ENCODE results near the gene NTSR1.

The NTSR1 gene

DNA sequence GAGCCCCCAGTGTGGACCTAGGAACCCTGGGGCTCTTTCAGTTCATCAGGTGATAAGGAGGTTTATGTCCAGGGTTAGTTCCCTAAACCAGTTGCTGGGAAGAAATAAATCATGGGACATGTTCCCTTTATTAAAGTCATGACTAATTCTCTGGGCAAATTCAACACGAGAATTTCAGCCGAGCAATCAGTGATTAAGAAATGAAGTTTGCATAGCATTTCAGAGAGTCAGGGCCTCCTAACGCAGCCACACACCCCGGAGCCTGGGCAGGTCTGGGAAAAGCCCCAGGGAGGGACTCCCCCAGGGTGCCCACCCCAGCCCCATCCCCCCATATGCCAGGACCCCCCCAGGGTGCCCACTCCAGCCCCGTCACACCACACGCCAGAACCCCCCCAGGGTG lies 46.2 kb upstream of the NTSR1 start:
- H4K5ac ChIP-seq (ENCODE audit: low read length), result no peak overlapping the region
- DNase-seq, result no peak
- no peak overlapping the region for H2BK120ac ChIP-seq (ENCODE audit: low read depth, low read length)
- no peak overlapping the region for H3K27ac ChIP-seq (ENCODE audit: low read depth, low read length)
- H3K4me2 ChIP-seq (ENCODE audit: low read length), result no peak overlapping the region
- H4K8ac ChIP-seq (ENCODE audit: low read depth, low read length), result no peak overlapping the region
- no peak overlapping the region for H3K23ac ChIP-seq (ENCODE audit: low read length)
- no peak overlapping the region for H3K56ac ChIP-seq (ENCODE audit: low read length)
- H3K18ac ChIP-seq (ENCODE audit: low read length), result no peak overlapping the region
- H3K36me3 ChIP-seq (ENCODE audit: control insufficient read depth, insufficient read depth, low read length), result no peaks in the 10 kb centered on the region
- H3K79me2 ChIP-seq (ENCODE audit: control insufficient read depth, insufficient read depth, low read length), result no peaks in the 10 kb centered on the region
- H2BK5ac ChIP-seq (ENCODE audit: low read length), result no peak overlapping the region
- no peak overlapping the region for H3K4ac ChIP-seq (ENCODE audit: low read depth, low read length)
- no peaks in the 10 kb centered on the region for H3K27me3 ChIP-seq (ENCODE audit: insufficient read depth, low read length, poor library complexity)
- H3K79me1 ChIP-seq (ENCODE audit: low read length), result no peaks in the 10 kb centered on the region
- no peak overlapping the region for H2BK15ac ChIP-seq (replicated peaks; ENCODE audit: low read depth)
- no peaks in the 10 kb centered on the region for H3K4me1 ChIP-seq (ENCODE audit: control insufficient read depth, low read depth, low read length)
- no CpG with 5 or more reads among the region's 6 CpGs for WGBS (ENCODE audit: extremely low coverage, insufficient coverage, low lambda C conversion rate)
- H3K9ac ChIP-seq (ENCODE audit: low read length), result no peak overlapping the region
- no peak overlapping the region for H2AK5ac ChIP-seq (ENCODE audit: low read length)
- H3K4me3 ChIP-seq (ENCODE audit: low read length), result no peak overlapping the region

DNA sequence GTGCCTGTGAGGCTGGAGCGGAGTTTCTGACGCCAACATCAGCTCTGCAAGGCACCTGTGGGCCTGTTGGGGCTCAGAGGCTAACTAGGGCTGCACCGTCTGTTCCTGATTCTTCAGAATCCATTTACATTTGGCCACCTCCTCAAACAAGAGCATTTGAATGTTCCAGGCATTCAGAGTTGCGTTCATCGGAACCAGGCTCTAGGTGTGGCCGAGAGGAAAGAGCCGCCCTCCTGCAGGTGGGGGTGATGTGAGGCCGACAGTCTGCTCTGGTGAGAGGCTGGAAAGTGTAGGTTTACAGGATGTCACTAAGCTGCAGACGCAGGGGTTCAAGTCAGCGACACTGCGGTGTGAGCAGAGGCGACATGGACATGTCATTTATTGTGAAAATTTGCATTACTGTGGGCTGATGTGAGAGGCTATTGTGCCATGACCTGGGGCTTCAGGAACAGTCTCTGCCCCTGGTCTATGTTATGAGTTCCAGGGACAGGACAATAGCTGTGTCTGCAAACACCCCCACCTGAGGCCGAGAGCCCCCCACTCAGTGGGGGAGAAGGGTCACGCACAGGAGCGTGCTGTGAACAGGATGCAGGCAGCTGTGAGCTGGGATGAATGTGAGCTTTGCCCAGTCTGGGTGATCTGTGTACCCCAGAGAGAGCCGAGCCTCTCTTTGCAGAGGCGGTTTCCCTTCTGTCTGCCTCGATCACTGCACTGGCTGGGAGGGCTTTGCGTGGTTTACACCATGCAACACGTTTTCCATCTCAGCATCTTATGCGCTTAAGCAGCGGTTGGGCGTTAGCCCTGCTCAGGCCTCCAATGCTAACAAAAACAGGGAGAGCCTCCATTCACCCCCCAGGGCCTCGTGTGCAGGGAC lies 45.3 kb upstream of the NTSR1 start:
- Histone ChIP-seq H2BK120ac (ENCODE audit: low read depth, low read length) (no peak overlapping the region), H3K56ac (ENCODE audit: low read length) (peak overlapping the region; percentile 25), H2BK15ac (replicated peaks; ENCODE audit: low read depth) (no peak overlapping the region), H4K8ac (ENCODE audit: low read depth, low read length) (no peak overlapping the region), H3K4me3 (ENCODE audit: low read length) (no peak overlapping the region), H2BK5ac (ENCODE audit: low read length) (no peak overlapping the region), H3K27ac (ENCODE audit: low read depth, low read length) (no peak overlapping the region), H3K79me2 (ENCODE audit: control insufficient read depth, insufficient read depth, low read length) (no peaks in the 10 kb centered on the region), H3K4me2 (ENCODE audit: low read length) (no peak overlapping the region), H2AK5ac (ENCODE audit: low read length) (no peak overlapping the region), H3K18ac (ENCODE audit: low read length) (no peak overlapping the region), H3K36me3 (ENCODE audit: control insufficient read depth, insufficient read depth, low read length) (no peaks in the 10 kb centered on the region), H3K23ac (ENCODE audit: low read length) (no peak overlapping the region), H3K27me3 (ENCODE audit: insufficient read depth, low read length, poor library complexity) (no peaks in the 10 kb centered on the region), H3K4me1 (ENCODE audit: control insufficient read depth, low read depth, low read length) (no peaks in the 10 kb centered on the region), H4K5ac (ENCODE audit: low read length) (no peak overlapping the region), H3K79me1 (ENCODE audit: low read length) (no peaks in the 10 kb centered on the region), H3K4ac (ENCODE audit: low read depth, low read length) (no peak overlapping the region), H3K9ac (ENCODE audit: low read length) (no peak overlapping the region)
- no CpG with 5 or more reads among the region's 24 CpGs for WGBS (ENCODE audit: extremely low coverage, insufficient coverage, low lambda C conversion rate)
- peak; percentile 11 for DNase-seq

DNA sequence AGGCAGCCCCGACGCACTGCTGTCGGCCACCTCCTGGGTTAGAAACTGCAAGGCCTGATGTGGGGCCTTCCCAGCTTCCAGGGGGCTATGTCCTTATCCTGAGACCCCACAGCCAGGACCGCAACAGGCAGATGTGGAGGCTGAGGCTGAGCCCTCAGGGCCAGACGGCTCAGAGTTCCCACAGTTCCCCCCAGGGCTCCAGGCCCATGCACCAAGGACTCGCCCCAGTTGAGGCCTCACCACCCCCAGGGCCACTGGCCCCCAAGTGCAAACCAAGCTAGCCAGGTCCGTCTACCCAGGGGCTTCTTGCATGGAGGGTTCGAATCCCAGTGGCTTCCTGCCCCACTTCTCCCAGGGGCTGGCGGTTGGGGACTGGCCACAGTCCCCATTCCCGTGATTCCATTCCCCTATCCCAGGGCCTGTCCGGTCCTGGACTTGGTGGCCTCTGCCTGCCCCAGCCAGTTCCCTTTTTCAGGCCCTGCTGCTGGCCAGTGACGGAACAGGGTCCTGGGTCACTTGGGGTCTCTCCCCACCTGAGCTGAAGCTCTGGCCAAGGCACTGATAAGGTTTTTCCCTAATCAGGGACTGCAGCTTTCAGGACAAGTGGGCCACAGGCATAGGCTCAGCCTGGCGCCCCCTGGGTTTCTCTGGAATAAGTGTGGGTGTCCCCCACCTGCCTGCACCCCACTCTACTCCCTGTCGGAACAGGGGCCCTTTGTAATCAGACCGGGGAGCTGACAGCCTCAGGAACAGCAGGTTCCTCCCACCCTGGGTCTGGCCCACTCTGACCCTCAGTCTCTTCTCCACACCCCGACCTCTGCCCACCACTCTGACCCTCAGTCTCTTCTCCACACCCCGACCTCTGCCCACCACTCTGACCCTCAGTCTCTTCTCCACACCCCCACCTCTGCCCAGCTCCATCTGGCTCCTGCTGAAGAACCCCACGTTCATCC lies 44.3 kb upstream of the NTSR1 start:
- no peak overlapping the region for H2AK5ac ChIP-seq (ENCODE audit: low read length)
- no peaks in the 10 kb centered on the region for H3K4me1 ChIP-seq (ENCODE audit: control insufficient read depth, low read depth, low read length)
- H3K4ac ChIP-seq (ENCODE audit: low read depth, low read length), result no peak overlapping the region
- H3K27ac ChIP-seq (ENCODE audit: low read depth, low read length), result no peak overlapping the region
- DNase-seq, result no peak
- H3K4me3 ChIP-seq (ENCODE audit: low read length), result no peak overlapping the region
- H3K56ac ChIP-seq (ENCODE audit: low read length), result no peak overlapping the region
- no peak overlapping the region for H4K8ac ChIP-seq (ENCODE audit: low read depth, low read length)
- no peaks in the 10 kb centered on the region for H3K27me3 ChIP-seq (ENCODE audit: insufficient read depth, low read length, poor library complexity)
- H3K23ac ChIP-seq (ENCODE audit: low read length), result no peak overlapping the region
- WGBS (ENCODE audit: extremely low coverage, insufficient coverage, low lambda C conversion rate), result no CpG with 5 or more reads among the region's 18 CpGs
- no peak overlapping the region for H3K18ac ChIP-seq (ENCODE audit: low read length)
- H4K5ac ChIP-seq (ENCODE audit: low read length), result no peak overlapping the region
- H3K36me3 ChIP-seq (ENCODE audit: control insufficient read depth, insufficient read depth, low read length), result no peaks in the 10 kb centered on the region
- H2BK120ac ChIP-seq (ENCODE audit: low read depth, low read length), result no peak overlapping the region
- H3K9ac ChIP-seq (ENCODE audit: low read length), result no peak overlapping the region
- H2BK5ac ChIP-seq (ENCODE audit: low read length), result no peak overlapping the region
- H3K79me2 ChIP-seq (ENCODE audit: control insufficient read depth, insufficient read depth, low read length), result no peaks in the 10 kb centered on the region
- no peaks in the 10 kb centered on the region for H3K79me1 ChIP-seq (ENCODE audit: low read length)
- no peak overlapping the region for H2BK15ac ChIP-seq (replicated peaks; ENCODE audit: low read depth)
- H3K4me2 ChIP-seq (ENCODE audit: low read length), result no peak overlapping the region

DNA sequence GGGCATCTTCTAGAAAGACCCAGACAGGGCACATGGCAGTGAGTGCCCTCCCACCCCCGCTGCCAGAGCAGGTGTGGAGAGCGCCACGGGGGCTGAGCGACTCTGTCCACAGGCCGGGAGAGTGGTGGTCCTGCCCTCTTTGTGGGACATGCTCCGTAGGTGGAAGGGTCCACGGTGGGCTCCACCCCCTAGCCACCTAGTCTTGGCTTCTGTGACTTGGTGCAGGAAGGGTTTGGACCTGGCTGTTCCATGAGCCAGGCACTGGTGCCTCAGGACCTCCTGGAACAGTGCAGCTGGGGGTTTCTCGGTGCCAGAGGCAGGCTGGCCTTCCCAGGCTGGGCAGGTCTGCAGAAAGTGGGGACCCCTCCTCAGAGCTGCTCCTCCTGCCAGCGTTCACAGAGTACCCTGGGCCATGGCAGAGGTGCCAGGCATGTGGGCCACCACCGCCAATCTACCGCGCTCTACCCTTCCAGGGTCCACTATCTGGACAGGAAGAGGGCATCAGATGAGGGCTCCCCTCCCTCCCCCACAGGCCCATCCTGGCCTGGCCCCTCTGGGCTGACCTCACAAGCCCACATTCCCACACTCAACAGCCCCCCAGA lies 43.4 kb upstream of the NTSR1 start:
- Histone ChIP-seq H2BK5ac (ENCODE audit: low read length) (no peak overlapping the region), H3K79me1 (ENCODE audit: low read length) (no peaks in the 10 kb centered on the region), H2AK5ac (ENCODE audit: low read length) (no peak overlapping the region), H4K5ac (ENCODE audit: low read length) (no peak overlapping the region), H3K9ac (ENCODE audit: low read length) (no peak overlapping the region), H2BK120ac (ENCODE audit: low read depth, low read length) (no peak overlapping the region), H3K4me3 (ENCODE audit: low read length) (no peak overlapping the region), H3K18ac (ENCODE audit: low read length) (no peak overlapping the region), H3K23ac (ENCODE audit: low read length) (no peak overlapping the region), H4K8ac (ENCODE audit: low read depth, low read length) (no peak overlapping the region), H3K4me1 (ENCODE audit: control insufficient read depth, low read depth, low read length) (no peaks in the 10 kb centered on the region), H3K27me3 (ENCODE audit: insufficient read depth, low read length, poor library complexity) (no peaks in the 10 kb centered on the region), H3K27ac (ENCODE audit: low read depth, low read length) (no peak overlapping the region), H2BK15ac (replicated peaks; ENCODE audit: low read depth) (no peak overlapping the region), H3K79me2 (ENCODE audit: control insufficient read depth, insufficient read depth, low read length) (no peaks in the 10 kb centered on the region), H3K56ac (ENCODE audit: low read length) (no peak overlapping the region), H3K4me2 (ENCODE audit: low read length) (no peak overlapping the region), H3K36me3 (ENCODE audit: control insufficient read depth, insufficient read depth, low read length) (no peaks in the 10 kb centered on the region), H3K4ac (ENCODE audit: low read depth, low read length) (no peak overlapping the region)
- WGBS (ENCODE audit: extremely low coverage, insufficient coverage, low lambda C conversion rate), result no CpG with 5 or more reads among the region's 12 CpGs
- no peak for DNase-seq

DNA sequence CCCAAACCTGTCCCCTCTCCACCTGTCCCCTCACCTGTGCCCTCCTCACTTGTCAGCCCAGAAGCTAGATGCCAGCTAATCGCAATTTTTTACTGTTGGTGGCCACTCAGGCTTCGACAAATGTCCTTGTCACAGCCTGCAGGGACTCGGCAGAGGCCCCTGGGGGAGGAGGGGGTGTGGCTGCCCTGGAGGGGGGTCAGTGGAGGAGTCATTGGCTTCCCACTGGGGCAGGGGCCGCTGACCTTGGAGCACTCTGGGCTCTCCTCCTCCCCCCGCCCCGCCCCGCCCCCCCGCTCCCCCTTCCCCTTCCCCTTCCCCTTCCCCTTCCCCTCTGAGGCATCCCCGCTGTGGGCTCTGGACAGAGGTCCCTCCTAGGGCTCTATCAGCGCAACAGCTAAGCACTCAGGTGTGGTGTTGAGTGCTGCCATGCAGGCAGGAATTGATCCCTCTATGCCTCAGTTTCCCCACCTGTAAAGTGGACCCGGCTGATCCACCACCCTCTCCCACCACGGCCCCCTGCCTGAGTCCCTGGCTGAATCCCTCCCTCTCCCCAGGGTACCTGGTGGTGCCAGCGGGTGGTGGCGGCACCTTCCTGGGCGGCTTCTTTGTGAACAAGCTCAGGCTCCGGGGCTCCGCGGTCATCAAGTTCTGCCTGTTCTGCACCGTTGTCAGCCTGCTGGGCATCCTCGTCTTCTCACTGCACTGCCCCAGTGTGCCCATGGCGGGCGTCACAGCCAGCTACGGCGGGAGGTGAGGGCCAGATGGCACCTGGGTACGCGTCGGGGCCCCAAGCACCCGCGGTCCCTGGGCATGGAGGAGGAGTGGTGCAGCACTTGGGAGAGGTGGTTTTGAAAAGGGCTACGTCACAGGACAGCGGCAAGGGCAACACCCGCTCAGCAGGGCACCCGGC lies 42.6 kb upstream of the NTSR1 start:
- no peak overlapping the region for H3K18ac ChIP-seq (ENCODE audit: low read length)
- H3K23ac ChIP-seq (ENCODE audit: low read length), result no peak overlapping the region
- no peak overlapping the region for H3K9ac ChIP-seq (ENCODE audit: low read length)
- no peak overlapping the region for H2BK120ac ChIP-seq (ENCODE audit: low read depth, low read length)
- no peak overlapping the region for H3K56ac ChIP-seq (ENCODE audit: low read length)
- no peak overlapping the region for H3K27ac ChIP-seq (ENCODE audit: low read depth, low read length)
- no peaks in the 10 kb centered on the region for H3K36me3 ChIP-seq (ENCODE audit: control insufficient read depth, insufficient read depth, low read length)
- H2AK5ac ChIP-seq (ENCODE audit: low read length), result no peak overlapping the region
- no peak overlapping the region for H3K4me3 ChIP-seq (ENCODE audit: low read length)
- H4K5ac ChIP-seq (ENCODE audit: low read length), result no peak overlapping the region
- H4K8ac ChIP-seq (ENCODE audit: low read depth, low read length), result no peak overlapping the region
- no peak overlapping the region for H3K4me2 ChIP-seq (ENCODE audit: low read length)
- no peaks in the 10 kb centered on the region for H3K4me1 ChIP-seq (ENCODE audit: control insufficient read depth, low read depth, low read length)
- H3K27me3 ChIP-seq (ENCODE audit: insufficient read depth, low read length, poor library complexity), result no peaks in the 10 kb centered on the region
- DNase-seq, result no peak
- no peaks in the 10 kb centered on the region for H3K79me2 ChIP-seq (ENCODE audit: control insufficient read depth, insufficient read depth, low read length)
- no peak overlapping the region for H3K4ac ChIP-seq (ENCODE audit: low read depth, low read length)
- no peaks in the 10 kb centered on the region for H3K79me1 ChIP-seq (ENCODE audit: low read length)
- no peak overlapping the region for H2BK5ac ChIP-seq (ENCODE audit: low read length)
- WGBS (ENCODE audit: extremely low coverage, insufficient coverage, low lambda C conversion rate), result no CpG with 5 or more reads among the region's 33 CpGs
- H2BK15ac ChIP-seq (replicated peaks; ENCODE audit: low read depth), result no peak overlapping the region
